Cortex of kidney (tissue), 1 donor: Measurements from ENCODE around the gene RAP1GAP.

Experiments
- DNase-seq: peaks from one replicate; lab custom pipeline; 2025; lab: John Stamatoyannopoulos, UW

RAP1GAP gene

GRCh38 chr1:21625390-21626190 is 43.6 kb downstream of the RAP1GAP start:
- no peak for DNase-seq

GRCh38 chr1:21624571-21625389 is 44.4 kb downstream of the RAP1GAP start:
- DNase-seq: no peak

- no peak for DNase-seq
These were observed 45.7 kb downstream of the RAP1GAP start for GRCh38 chr1:21623410-21623961.

- DNase-seq: no peak
These were observed 46.5 kb downstream of the RAP1GAP start for GRCh38 chr1:21622466-21623315.

- no peak for DNase-seq
These were observed 47.3 kb downstream of the RAP1GAP start for GRCh38 chr1:21621761-21622436.

- DNase-seq: no peak
These were observed 48.1 kb downstream of the RAP1GAP start for GRCh38 chr1:21621051-21621450.

- no peak for DNase-seq
These were observed 48.7 kb downstream of the RAP1GAP start for GRCh38 chr1:21620496-21620895.

GRCh38 chr1:21620011-21620410 is 49.1 kb downstream of the RAP1GAP start:
- DNase-seq: no peak

- DNase-seq: no peak
These were observed 49.7 kb downstream of the RAP1GAP start for GRCh38 chr1:21619375-21619947.

- no peak for DNase-seq
These were observed 50.4 kb downstream of the RAP1GAP start for GRCh38 chr1:21618561-21619374.

- DNase-seq: no peak
These were observed 51.1 kb downstream of the RAP1GAP start for GRCh38 chr1:21618059-21618458.

GRCh38 chr1:21617126-21617738 is 51.9 kb downstream of the RAP1GAP start:
- no peak for DNase-seq

- DNase-seq: no peak
These were observed 52.8 kb downstream of the RAP1GAP start for GRCh38 chr1:21616372-21616771.

- no peak for DNase-seq
These were observed 54.6 kb downstream of the RAP1GAP start for GRCh38 chr1:21614419-21615115.

GRCh38 chr1:21613072-21613867 is 55.9 kb downstream of the RAP1GAP start:
- no peak for DNase-seq

GRCh38 chr1:21612057-21612456 is 57.1 kb downstream of the RAP1GAP start:
- DNase-seq: no peak

GRCh38 chr1:21610989-21611785 is 58.0 kb downstream of the RAP1GAP start:
- DNase-seq: no peak
